GM06990 (cell line): ENCODE measurements around the gene IFNAR2.

Experiments
- DNase-seq: peaks from one replicate; pipeline ENCODE4 v3.0.0-alpha.2; 2011; ENCODE audit not compliant: insufficient read length; ENCODE audit errors: extremely low read depth
- H3K27me3 ChIP-seq: replicated peaks from 2 replicates; pipeline ENCODE4 v1.6.0; 2011; ENCODE audit warnings: low read length; ENCODE audit not compliant: control insufficient read depth, insufficient read depth
- H3K36me3 ChIP-seq: 2 replicates; pipeline ENCODE4 v1.5.1; 2011; ENCODE audit warnings: low read length; ENCODE audit not compliant: control insufficient read depth, insufficient read depth
- H3K4me3 ChIP-seq: replicated peaks from 2 replicates; pipeline ENCODE4 v1.5.1; 2011; ENCODE audit warnings: low read depth, mild to moderate bottlenecking, control low read depth, low read length
- TF ChIP-seq, protein P1 (sequence below): IDR thresholded peaks from 2 replicates; pipeline ENCODE4 v1.5.1; 2011; ENCODE audit warnings: low read length, control low read depth, mild to moderate bottlenecking, inconsistent platforms; ENCODE audit not compliant: insufficient read depth, poor library complexity, severe bottlenecking

IFNAR2 gene

DNA sequence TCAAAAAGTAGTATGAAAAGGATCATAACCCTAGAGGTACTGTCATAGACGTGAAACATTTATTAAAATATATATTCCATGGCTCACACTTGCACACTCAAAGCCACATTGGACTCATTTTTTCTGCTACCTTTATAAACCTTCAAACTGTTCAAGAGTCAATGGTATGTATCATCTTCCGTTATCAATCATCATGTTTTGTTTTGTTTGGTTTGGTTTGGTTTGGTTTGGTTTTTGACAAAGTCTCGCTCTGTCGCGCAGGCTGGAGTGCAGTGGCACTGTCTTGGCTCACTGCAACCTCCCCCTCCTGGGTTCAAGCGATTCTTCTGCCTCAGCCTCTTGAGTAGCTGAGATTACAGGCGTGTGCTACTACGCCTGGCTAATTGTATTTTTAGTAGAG lies 1.8 kb downstream of the IFNAR2 start:
- Histone ChIP-seq H3K4me3 (peak overlapping the region; percentile 98), H3K27me3 (no peaks in the 10 kb centered on the region), H3K36me3 (peaks cover 5% of the 10 kb centered on the region; the same call in 1 of the 2 replicates)
- peak; percentile 47 for DNase-seq
- TF ChIP-seq, protein P1, sequence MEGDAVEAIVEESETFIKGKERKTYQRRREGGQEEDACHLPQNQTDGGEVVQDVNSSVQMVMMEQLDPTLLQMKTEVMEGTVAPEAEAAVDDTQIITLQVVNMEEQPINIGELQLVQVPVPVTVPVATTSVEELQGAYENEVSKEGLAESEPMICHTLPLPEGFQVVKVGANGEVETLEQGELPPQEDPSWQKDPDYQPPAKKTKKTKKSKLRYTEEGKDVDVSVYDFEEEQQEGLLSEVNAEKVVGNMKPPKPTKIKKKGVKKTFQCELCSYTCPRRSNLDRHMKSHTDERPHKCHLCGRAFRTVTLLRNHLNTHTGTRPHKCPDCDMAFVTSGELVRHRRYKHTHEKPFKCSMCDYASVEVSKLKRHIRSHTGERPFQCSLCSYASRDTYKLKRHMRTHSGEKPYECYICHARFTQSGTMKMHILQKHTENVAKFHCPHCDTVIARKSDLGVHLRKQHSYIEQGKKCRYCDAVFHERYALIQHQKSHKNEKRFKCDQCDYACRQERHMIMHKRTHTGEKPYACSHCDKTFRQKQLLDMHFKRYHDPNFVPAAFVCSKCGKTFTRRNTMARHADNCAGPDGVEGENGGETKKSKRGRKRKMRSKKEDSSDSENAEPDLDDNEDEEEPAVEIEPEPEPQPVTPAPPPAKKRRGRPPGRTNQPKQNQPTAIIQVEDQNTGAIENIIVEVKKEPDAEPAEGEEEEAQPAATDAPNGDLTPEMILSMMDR: no peak

DNA sequence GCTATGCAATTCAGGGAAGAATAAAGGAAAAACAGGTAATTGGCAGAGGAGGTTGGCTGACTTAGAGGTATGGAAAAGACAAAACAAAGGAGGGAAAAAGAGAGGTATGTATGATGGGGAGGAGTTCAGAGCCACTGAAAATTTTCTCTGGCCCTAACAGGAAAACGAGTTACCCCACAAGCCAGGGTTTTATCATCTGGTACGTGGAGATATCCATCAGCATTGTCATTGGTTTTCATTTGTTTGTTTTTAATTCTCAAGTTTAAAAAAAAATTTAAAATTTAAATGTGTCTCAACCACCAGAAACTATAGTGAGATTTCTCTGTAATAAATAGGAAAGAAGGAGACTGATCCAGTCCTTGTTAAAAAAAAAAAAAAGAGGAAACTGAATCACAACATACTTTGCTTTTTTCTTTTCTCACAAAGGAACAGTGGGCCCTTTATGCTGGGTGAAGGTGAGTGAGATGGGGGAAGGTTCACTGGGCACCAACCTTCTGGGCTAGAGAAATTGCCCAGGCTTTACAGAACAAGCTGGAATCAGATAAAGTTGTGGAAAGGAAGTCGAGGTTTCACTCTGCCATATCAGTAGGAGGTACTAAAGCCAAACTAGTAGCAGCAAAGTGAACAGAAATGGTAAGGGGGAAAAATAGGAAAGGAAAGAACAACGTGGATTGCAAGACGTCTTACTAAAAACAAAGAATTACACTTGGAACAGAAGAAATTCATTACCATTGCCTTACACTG lies 2.7 kb downstream of the IFNAR2 start:
- no peaks in the 10 kb centered on the region for H3K27me3 ChIP-seq
- peaks cover 6% of the 10 kb centered on the region for H3K36me3 ChIP-seq
- TF ChIP-seq, protein P1: no peak
- peak overlapping the region; percentile 98 for H3K4me3 ChIP-seq
- no peak for DNase-seq

DNA sequence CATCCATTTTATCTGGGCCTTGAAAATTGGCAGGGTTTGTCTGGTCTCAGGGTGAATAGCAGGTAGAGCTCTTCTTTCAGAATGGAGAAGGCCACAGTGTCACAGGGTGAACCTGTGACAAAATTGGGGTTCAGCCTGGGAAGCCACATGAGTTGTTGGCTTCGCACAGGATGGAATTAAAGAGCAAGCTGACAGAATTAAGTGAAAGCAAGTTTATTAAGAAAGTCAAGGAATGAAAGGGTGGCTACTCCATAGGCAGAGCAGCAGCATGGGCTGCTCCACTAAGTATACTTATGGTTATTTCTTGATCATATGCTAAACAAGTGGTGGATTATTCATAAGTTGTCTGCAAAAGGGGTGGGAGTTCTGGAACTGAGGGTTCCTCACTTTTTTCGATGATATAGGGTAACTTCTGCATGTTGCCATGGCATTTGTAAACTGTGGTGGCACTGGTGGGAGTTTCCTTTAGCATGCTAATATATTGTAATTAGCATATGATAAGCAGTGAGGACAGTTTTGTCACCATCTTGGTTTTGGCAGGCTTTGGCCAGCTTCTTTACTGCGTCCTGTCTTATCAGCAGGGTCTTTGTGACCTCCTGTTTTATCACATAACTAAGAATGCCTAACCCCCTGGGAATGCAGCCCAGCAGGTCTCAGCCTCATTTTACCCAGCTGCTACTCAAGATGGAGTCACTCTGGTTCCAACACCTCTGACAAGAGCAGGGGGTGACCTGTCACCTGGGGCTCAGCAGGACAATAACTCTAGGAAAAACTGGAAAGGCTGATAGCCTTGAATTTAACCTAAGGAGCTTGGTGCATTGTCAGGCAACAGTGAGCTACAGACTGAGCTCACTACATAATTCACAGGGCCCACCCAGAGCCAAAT lies 5.1 kb downstream of the IFNAR2 start:
- DNase-seq: no peak
- Histone ChIP-seq H3K27me3 (no peaks in the 10 kb centered on the region), H3K36me3 (peaks cover 6% of the 10 kb centered on the region), H3K4me3 (no peak overlapping the region)
- TF ChIP-seq, protein P1: no peak

DNA sequence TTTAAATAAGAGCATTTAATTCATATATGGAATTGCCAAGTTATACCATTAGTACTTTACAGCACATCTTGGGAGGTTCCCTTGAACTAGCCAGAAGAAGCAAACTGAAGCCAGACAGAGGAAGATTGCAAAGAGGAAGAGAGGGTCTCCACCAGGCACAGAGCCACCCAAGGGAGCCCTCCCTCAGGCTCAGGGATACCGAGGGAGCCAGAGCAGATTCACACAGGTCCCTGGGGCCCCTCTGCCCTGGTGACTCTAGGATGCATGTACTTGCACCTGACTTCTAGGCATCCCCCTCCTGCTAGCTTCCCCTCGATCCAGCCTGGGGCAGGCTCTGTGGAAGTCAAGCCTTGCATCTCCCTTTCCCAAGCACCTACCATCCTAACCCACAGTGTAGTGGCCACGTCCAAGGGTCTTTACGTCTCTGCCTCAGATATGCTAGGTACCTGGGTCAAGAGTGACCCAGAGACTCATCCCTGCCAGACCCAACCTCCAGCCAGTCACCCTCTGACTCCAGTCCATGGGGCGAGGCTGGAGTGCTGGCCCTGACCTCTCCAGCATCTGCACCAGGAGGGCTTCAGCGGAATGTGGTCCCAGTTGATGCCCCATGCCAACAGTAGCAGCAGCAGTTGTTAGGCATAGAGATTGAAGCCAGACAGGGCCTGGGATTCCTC lies 6.4 kb downstream of the IFNAR2 start:
- H3K36me3 ChIP-seq: peaks cover 6% of the 10 kb centered on the region
- no peak for DNase-seq
- TF ChIP-seq, protein P1: no peak
- no peaks in the 10 kb centered on the region for H3K27me3 ChIP-seq
- no peak overlapping the region; the same call in 1 of the 2 replicates for H3K4me3 ChIP-seq

DNA sequence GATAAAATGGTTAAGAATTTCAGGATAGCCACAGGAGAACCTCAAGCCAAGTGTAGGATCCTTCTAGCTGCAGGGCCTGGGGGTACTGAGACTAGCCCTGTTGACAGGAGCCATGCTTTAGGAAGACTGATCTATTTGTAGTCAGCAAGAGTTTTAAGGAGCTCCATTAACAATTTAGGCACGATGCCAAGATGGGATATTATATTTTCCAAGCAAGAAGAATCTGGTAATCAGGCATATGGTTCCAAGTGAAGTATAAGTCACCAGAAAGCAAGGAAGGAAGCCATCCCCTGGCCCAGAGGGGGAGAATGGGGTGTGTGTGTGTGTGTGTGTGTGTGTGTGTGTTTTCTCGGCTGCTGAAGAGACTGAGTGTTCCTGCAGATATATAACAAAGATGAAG lies 7.0 kb downstream of the IFNAR2 start:
- no peaks in the 10 kb centered on the region for H3K27me3 ChIP-seq
- peaks cover 6% of the 10 kb centered on the region for H3K36me3 ChIP-seq
- H3K4me3 ChIP-seq: no peak overlapping the region
- TF ChIP-seq, protein P1: no peak
- no peak for DNase-seq
